HG03159 (cell line): ENCODE results near the gene CLIP4.

Source experiments
- ATAC-seq: cut with Tn5 transposase; IDR thresholded peaks from one replicate; pipeline ENCODE4 v1.9.1; 2021; ENCODE audit warnings: mild to moderate bottlenecking, moderate library complexity; ENCODE audit not compliant: unreplicated experiment

Gene CLIP4

GRCh38 chr2:29218550-29219125 is 103.4 kb downstream of the CLIP4 start:
- no peak for ATAC-seq

GRCh38 chr2:29219374-29219773 is 104.2 kb downstream of the CLIP4 start:
- no peak for ATAC-seq

GRCh38 chr2:29220506-29221270 is 105.5 kb downstream of the CLIP4 start:
- no peak for ATAC-seq

- no peak for ATAC-seq
Measured at GRCh38 chr2:29222381-29223179, 107.4 kb downstream of the CLIP4 start.

- no peak for ATAC-seq
Measured at GRCh38 chr2:29223257-29223656, 108.0 kb downstream of the CLIP4 start.

GRCh38 chr2:29223851-29224692 is 108.9 kb downstream of the CLIP4 start:
- ATAC-seq, result no peak

- no peak for ATAC-seq
Measured at GRCh38 chr2:29224693-29225551, 109.7 kb downstream of the CLIP4 start.

GRCh38 chr2:29225814-29226213 is 110.6 kb downstream of the CLIP4 start:
- no peak for ATAC-seq

GRCh38 chr2:29226375-29226774 is 111.2 kb downstream of the CLIP4 start:
- ATAC-seq, result no peak

- no peak for ATAC-seq
Measured at GRCh38 chr2:29226808-29227207, 111.6 kb downstream of the CLIP4 start.

GRCh38 chr2:29227935-29228675 is 112.9 kb downstream of the CLIP4 start:
- ATAC-seq, result no peak

- ATAC-seq, result no peak
Measured at GRCh38 chr2:29228947-29229346, 113.7 kb downstream of the CLIP4 start.

- ATAC-seq, result no peak
Measured at GRCh38 chr2:29229640-29230039, 114.4 kb downstream of the CLIP4 start.

- ATAC-seq, result no peak
Measured at GRCh38 chr2:29232041-29232440, 116.8 kb downstream of the CLIP4 start.

GRCh38 chr2:29233428-29233827 is 118.2 kb downstream of the CLIP4 start:
- ATAC-seq, result no peak

GRCh38 chr2:29235411-29235810 is 120.2 kb downstream of the CLIP4 start:
- ATAC-seq, result no peak

GRCh38 chr2:29236074-29236473 is 120.9 kb downstream of the CLIP4 start:
- ATAC-seq, result no peak

- ATAC-seq, result no peak
Measured at GRCh38 chr2:29238497-29238896, 123.3 kb downstream of the CLIP4 start.
